NCI-H510A (cell line): ENCODE results near the gene AURKAIP1.
"Not testable (repeated sequence)": the region's sequence is repeated elsewhere in the genome, so short reads cannot be mapped to it uniquely, and the experiment has no call there.

Experiments
- DNase-seq: peaks from one replicate; lab custom pipeline; 2025; lab: John Stamatoyannopoulos, UW

AURKAIP1 gene

GRCh38 chr1:1406821-1407635 is 32.0 kb upstream of the AURKAIP1 start, which contains the start of gene MRPL20:
MRPL20 (minus strand) TSS chr1:1407293; CDS start chr1:1407217, 76 bp downstream.
- DNase-seq, result peak; percentile 100

GRCh38 chr1:1406101-1406820 is 31.3 kb upstream of the AURKAIP1 start:
- DNase-seq, result no peak

- no peak for DNase-seq
These were observed 28.6 kb upstream of the AURKAIP1 start for GRCh38 chr1:1403653-1404052.

DNA sequence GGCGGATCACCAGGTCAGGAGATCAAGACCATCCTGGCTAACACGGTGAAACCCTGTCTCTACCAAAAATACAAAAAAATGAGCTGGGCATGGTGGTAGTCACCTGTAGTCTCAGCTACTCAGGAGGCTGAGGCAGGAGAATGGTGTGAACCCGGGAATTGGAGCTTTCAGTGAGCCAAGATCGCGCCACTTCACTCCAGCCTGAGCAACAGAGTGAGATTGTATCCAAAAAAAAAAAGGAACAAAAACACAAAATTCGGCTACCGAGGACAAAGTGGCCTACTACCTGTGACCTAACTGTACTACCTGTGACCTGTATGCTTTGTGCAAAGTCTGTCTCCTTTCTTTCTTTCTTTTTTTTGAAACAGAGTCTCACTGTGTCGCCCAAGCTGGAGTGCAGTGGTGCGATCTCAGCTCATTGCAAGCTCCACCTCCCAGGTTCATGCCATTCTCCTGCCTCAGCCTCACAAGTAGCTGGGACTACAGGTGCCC is 27.9 kb upstream of the AURKAIP1 start:
- DNase-seq, result not testable (repeated sequence)

DNA sequence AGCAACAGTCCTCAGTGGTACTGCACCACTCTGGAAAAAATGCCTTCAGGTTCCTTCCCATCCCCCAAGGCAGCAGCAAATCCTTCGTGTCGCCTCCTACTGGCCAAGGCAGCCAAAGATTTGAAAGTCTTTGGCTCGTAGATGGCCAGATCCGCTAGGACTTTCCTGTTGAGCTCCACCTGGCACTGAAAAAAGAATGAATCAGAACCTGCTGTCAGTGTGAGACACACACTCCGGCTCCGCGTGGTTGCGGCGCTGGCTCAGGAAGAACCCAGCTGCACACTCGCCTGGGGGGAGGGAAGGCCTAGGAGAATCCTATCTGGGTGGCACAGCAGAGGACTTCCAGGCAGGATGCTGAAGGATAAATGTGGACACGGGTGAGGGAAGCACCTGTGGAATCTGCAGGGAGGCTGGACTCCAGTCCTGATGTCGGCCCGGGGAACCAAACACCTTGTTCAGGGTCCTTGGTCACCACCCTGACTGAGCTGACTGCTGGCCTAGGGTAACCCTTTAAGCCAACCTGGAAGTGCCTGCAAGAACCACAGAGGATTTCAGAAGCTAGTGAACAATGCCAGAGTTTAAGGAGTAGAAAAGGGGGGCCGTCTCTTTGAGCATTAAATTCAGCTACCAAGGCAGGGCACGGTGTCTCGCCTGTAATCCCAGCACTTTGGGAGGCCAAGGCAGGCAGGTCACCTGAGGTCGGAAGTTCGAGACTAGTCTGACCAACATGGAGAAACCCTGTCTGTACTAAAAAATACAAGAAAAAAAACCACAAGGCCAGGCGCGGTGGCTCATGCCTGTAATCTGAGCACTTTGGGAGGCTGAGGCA is 27.3 kb upstream of the AURKAIP1 start:
- DNase-seq, result peak; percentile 81

GRCh38 chr1:1401457-1402010 is 26.5 kb upstream of the AURKAIP1 start:
- DNase-seq, result no peak

DNA sequence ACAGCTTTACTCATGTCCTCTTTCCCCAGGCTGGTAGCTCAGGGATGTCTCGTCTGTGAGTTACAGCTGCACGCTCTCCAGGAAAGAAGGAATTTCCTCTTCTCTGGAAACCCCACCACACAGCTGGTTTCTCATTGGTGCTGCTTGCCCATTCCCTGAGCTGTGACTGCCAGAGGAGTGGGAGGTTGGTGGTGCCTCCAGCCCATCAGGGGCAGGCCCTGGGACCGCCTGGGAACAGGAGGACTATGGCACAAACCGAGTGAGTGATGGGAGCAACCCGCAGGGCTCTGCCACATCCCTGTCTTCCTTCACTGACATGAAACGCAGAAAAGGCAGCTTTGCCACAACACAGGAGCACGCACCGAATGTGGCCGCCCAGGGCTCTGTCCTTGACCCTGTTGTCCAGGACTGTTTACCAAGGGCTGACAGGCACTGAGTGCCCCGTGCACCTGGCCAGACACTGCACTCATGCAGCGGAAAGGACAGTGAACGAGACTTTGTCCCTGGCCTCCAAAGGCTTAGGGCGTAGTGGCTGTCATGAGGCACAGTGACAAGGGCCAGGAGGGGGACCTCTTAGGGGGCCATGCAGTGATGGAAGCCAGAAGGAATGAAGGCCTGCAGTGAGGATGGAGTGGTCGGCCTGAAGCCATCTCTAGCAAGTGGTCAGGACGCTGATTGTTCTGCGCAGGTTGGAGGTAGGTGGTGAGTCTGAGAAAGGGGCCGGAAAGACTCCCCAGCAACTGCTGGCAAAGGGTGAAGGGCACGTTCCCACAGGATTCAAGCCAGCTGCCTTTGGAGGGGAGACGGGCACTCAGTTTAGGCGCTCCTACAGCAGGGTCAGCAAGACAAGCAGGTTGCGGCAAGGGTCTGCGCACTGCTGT is 25.8 kb upstream of the AURKAIP1 start:
- DNase-seq, result no peak

DNA sequence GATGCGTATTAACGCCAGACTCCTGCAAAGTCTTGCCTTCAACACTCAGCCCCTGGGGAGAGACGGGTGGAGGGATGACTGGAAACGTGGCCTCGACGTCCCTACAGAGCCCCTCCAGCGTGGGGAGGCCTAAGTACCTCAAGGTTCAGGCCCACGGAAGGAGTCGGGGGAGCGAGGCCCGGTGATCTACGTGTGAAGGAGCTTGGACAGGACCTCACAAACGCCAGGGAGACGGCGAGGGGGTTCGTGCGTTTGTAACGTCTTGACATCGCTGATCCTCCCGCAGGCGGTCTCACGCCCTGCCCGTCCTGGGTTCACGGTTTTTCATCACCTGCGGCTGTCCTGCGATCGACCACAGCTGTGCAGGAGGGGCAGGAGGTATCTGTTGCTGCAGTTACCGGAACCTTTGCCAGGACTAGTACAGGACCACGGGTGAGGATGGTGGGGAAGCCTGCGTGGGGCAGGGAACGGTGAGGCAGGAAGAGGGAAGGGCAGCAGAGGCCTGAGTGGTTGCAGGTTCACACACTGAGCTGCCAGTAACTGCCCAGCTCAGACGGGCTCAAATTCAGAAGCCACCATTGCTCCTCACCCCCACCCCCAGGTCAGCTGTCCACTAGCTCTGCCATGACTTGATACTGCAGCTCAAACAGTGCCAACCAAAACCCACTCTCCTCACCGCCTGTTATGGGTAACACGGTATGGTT is 25.0 kb upstream of the AURKAIP1 start:
- DNase-seq, result no peak

DNA sequence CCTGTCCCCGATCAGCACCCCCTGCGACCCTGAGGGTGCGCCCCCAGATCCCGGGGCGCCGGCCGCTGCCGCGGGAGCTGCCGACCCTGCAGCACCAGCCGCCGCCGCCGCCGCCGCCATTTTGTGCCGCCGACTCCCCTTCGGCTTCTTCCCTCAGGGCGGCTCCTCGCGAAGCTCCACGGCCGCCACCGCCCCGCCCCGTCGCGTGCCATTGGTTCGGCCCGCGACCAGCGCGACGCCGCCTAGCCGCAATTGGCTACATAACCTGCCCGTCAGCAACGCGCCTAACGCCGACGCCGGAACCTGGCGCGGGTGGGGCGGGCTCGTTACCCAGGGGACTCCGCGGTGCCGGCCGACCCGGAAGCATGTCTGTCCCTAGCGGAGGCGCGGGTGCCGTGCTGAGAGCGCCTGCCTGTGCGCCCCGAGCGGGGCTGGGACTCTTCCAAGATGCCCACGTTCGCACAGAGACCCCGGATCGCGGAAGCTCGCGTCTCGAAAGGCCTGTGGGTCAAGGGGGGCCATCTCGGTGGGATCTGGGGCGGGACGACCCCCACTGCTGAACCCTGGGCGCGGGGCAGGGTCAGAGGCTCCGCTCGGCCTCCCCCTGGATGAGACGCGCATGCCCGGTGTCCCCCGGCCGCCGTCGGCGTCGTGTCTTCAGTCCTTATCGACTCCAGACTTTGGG is 24.3 kb upstream of the AURKAIP1 start, which contains the start of gene CCNL2:
Gene CCNL2, minus strand, starts transcription at position 149 of the 685 bp plus-strand sequence. Its CDS starts 29 bp downstream, at position 120.
- peak; percentile 100 for DNase-seq

DNA sequence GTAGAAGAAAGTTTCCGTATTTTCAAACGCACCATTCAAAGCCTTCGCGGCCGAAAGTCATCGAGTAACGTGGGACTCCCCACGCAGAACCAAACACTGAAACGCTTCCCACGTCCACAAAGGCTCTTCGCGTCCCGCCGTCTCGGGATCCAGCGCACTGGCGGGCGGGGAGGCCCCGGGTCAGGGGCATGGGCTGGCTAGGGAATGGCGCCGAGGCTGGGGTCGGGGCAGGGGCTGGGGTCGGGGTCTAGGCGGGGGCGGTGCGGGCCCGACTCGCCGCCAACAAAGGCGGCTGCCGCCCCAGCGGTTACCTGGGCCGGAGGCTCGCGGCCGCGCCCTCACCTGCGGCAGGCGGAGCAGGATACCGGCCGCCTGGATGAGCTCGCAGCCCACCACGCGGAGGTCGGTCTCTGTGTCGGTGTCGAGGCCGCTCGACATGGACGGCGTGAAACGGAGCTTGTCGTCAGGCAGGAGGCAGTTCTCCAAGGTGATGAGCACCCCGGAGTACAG is 23.7 kb upstream of the AURKAIP1 start:
- DNase-seq, result peak; percentile 41

GRCh38 chr1:1397839-1398523 is 23.0 kb upstream of the AURKAIP1 start:
- peak; percentile 31 for DNase-seq

- DNase-seq, result no peak
These were observed 20.2 kb upstream of the AURKAIP1 start for GRCh38 chr1:1395166-1395565.

DNA sequence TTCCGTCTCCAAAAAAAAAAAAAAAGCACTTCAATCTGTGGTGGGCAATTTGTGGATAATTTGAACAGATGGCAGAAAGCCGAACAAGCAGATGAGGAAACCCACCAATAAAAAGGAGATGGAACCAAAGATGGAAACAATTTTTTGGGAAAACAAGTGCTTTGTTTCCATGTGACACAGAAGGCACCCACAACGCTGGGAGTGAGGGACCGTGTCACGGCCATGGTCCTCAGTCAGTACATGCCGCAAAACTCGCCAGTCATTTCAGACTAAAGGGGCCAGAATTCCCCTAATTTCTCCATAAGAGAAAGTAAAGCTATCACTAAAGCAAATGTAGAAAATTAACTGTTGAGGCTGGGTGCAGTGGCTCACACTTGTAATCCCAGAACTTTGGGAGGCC is 19.1 kb upstream of the AURKAIP1 start:
- no peak for DNase-seq

- no peak for DNase-seq
These were observed 18.4 kb upstream of the AURKAIP1 start for GRCh38 chr1:1393428-1393827.

GRCh38 chr1:1393014-1393413 is 18.0 kb upstream of the AURKAIP1 start:
- DNase-seq, result no peak

DNA sequence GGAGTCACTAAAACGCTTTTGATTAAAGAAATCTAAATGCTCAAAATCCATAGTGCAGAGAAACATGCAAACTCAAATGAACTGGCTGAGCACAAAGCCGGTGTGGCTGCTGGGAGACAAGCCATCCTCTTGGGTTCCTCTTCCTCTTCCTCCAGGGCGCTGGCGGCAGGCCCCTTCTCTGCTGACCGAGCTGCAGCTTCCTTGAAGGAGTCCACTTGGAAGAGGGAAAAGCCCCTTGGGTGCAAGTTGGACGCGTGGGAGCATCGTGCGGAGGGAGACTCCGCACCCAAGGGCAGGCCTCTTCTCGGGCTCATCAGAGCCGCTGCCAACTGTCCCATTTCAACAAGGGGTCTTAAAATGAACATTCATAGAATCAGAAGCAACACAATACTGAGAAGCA is 16.2 kb upstream of the AURKAIP1 start:
- no peak for DNase-seq

DNA sequence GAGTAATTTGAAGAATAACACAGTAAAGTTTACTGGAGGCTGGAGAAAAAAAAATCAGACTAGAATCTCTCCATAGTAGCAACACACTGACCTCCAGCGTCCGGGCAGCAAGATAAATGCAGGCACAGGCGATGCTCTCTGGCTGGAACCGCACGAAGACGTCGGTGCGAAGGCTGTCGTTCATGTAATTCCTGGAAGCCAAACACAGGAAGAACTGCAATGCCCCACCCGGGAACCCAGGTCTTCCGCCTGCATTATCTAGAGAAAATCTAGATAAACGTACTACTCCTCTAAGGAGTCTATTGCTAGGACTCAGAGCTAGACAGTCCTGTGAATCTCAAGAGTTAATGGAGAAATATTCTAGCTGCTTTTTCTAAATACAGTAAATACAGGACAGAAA is 15.7 kb upstream of the AURKAIP1 start:
- DNase-seq, result no peak

DNA sequence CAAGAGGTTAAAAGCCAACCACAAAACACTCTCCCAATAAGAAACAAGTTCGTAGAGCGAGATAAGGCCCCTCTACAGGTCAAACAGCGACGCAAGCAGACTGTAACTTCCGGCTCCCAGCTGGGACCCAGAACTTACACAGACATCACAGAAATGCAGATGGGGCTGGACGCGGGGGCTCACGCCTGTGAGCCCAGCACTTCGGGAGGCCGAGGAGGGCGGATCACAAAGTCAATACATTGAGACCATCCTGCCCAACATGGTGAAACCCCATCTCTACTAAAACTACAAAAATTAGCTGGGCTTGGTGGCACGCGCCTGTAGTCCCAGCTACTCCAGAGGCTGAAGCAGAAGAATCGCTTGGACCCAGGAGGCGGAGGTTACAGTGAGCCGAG is 13.1 kb upstream of the AURKAIP1 start:
- no peak for DNase-seq
